Loucy (cell line): ENCODE measurements around the gene THOP1.

Experiments used
- CTCF ChIP-seq: fragments of 200-600 bp; sonication (generic); conservative IDR thresholded peaks from 2 replicates; pipeline ENCODE4 v1.5.1; 2014; ENCODE audit warnings: mild to moderate bottlenecking, antibody characterized with exemption, low read length
- EZH2phosphoT487 ChIP-seq: fragments of 200-600 bp; IDR thresholded peaks from 2 replicates; pipeline ENCODE4 v1.6.1; 2018; ENCODE audit warnings: antibody characterized with exemption, mild to moderate bottlenecking, moderate library complexity, borderline replicate concordance

GRCh38 chr19:2858864-2859263 lies 73.6 kb downstream of the THOP1 start:
- no peak for TF ChIP-seq CTCF
- TF ChIP-seq EZH2phosphoT487, result no peak
